Fibroblast of mammary gland (primary cell): ENCODE measurements around the gene OR52E4.

Experiments used
- DNase-seq: peaks from one replicate; pipeline ENCODE4 v3.0.0-alpha.2; 2010; ENCODE audit warnings: low read depth
- H3K4me3 ChIP-seq: 2 replicates; pipeline ENCODE4 v1.5.1; 2011; ENCODE audit warnings: low read depth, mild to moderate bottlenecking, low read length, moderate library complexity; ENCODE audit not compliant: control insufficient read depth
- CTCF ChIP-seq: conservative IDR thresholded peaks from 2 replicates; pipeline ENCODE4 v1.5.1; 2011; ENCODE audit warnings: low read depth, low read length, inconsistent platforms; ENCODE audit not compliant: control insufficient read depth, insufficient read depth

OR52E4 gene

GRCh38 chr11:5880329-5880728, at the start of gene OR52E4:
Gene OR52E4, plus strand, starts transcription at chr11:5880629. Its CDS starts 3,664 bp downstream, at chr11:5884293.
- no peak for TF ChIP-seq CTCF
- no peak for DNase-seq
- no peak within 1 kb of the TSS for H3K4me3 ChIP-seq

GRCh38 chr11:5831196-5831829, 49.1 kb upstream of the OR52E4 start:
- no peak overlapping the region for H3K4me3 ChIP-seq
- no peak for TF ChIP-seq CTCF
- DNase-seq, result no peak

GRCh38 chr11:5833446-5833845, 47.0 kb upstream of the OR52E4 start:
- no peak for DNase-seq
- no peak for TF ChIP-seq CTCF

GRCh38 chr11:5837695-5838094, 42.7 kb upstream of the OR52E4 start:
- TF ChIP-seq CTCF, result no peak
- DNase-seq, result no peak

More at GRCh38 chr11:5833446-5833845, 47.0 kb upstream of the OR52E4 start:
- no peak overlapping the region for H3K4me3 ChIP-seq

GRCh38 chr11:5841797-5842196, 38.6 kb upstream of the OR52E4 start, which contains the start of gene OR52E6:
Gene OR52E6, minus strand, starts transcription at chr11:5841897. Its CDS starts 0 bp downstream, at chr11:5841897.
- no peak for TF ChIP-seq CTCF
- H3K4me3 ChIP-seq, result no peak within 1 kb of the TSS
- no peak for DNase-seq

More at GRCh38 chr11:5837695-5838094, 42.7 kb upstream of the OR52E4 start:
- no peak overlapping the region for H3K4me3 ChIP-seq

- no peak overlapping the region for H3K4me3 ChIP-seq
- TF ChIP-seq CTCF, result no peak
- no peak for DNase-seq
These were observed 33.7 kb upstream of the OR52E4 start for GRCh38 chr11:5846701-5847100.
